C4-2B (cell line): ENCODE measurements around the gene KRTAP12-4.

Source experiments
- CTCF ChIP-seq: fragments of 450-650 bp; conservative IDR thresholded peaks from 2 replicates; pipeline ENCODE4 v1.5.1; 2017; ENCODE audit warnings: mild to moderate bottlenecking
- ZFX ChIP-seq: fragments of 450-650 bp; IDR thresholded peaks from 2 replicates; pipeline ENCODE4 v1.6.1; 2017

GRCh38 chr21:44628707-44629391 lies 25.6 kb downstream of the KRTAP12-4 start:
- TF ChIP-seq CTCF (no peak), ZFX (no peak)
